ENCODE data around the gene EFEMP1. TPM values are rescaled to one million over a fixed set of nuclear protein-coding genes. Genes with fewer than 3 reads are reported as not detected.

Gene EFEMP1
- total RNA-seq, 1 donor: 1,564 TPM

DNA sequence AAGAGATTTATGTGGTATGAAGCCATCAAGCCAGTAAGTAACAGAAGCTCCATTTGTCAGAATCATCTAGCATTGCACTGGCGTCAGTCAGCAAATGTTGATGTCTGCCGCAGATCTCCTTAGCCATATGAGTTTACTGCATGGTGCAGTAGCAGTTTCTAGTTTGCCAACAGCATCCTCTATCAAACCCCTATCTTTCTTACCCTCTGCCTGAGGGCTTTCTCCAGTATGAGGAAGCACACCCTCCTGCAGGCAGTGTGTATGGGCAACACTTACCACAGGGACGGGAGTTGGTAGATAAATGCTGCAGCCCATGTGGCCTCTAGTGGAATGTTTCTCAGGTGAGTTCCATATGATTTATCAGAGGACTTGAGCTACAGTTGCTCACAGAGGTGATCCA, 63.7 kb downstream of the EFEMP1 start:
- Histone ChIP-seq H3K36me3 (ENCODE audit: insufficient read depth, low read length) (peaks cover 9% of the 10 kb centered on the region), H2AFZ (ENCODE audit: low read length) (no peak overlapping the region), H3K9me3 (ENCODE audit: low read depth, low read length) (no peaks in the 10 kb centered on the region), H3K27me3 (ENCODE audit: insufficient read depth, low read length) (no peaks in the 10 kb centered on the region), H3K27ac (ENCODE audit: low read depth, low read length) (no peak overlapping the region), H3K4me2 (ENCODE audit: insufficient read depth, low read length) (no peak overlapping the region), H3K4me1 (ENCODE audit: insufficient read depth, low read length) (peaks cover 34% of the 10 kb centered on the region), H3K4me3 (ENCODE audit: insufficient read depth, low read length) (no peak overlapping the region), H4K20me1 (ENCODE audit: insufficient read depth, low read length) (no peaks in the 10 kb centered on the region), H3K79me2 (ENCODE audit: insufficient read depth, low read length) (no peaks in the 10 kb centered on the region)
- TF ChIP-seq, protein P1, sequence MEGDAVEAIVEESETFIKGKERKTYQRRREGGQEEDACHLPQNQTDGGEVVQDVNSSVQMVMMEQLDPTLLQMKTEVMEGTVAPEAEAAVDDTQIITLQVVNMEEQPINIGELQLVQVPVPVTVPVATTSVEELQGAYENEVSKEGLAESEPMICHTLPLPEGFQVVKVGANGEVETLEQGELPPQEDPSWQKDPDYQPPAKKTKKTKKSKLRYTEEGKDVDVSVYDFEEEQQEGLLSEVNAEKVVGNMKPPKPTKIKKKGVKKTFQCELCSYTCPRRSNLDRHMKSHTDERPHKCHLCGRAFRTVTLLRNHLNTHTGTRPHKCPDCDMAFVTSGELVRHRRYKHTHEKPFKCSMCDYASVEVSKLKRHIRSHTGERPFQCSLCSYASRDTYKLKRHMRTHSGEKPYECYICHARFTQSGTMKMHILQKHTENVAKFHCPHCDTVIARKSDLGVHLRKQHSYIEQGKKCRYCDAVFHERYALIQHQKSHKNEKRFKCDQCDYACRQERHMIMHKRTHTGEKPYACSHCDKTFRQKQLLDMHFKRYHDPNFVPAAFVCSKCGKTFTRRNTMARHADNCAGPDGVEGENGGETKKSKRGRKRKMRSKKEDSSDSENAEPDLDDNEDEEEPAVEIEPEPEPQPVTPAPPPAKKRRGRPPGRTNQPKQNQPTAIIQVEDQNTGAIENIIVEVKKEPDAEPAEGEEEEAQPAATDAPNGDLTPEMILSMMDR (IDR thresholded peaks at IDR 0.05; ENCODE audit: extremely low read depth, low read depth, low read length): no peak
- DNase-seq (ENCODE audit: insufficient read length, low spot score, missing footprints): no peak

- DNase-seq (ENCODE audit: insufficient read length, low spot score, missing footprints): no peak
- no peaks in the 10 kb centered on the region for H3K27me3 ChIP-seq (ENCODE audit: insufficient read depth, low read length)
- no peaks in the 10 kb centered on the region for H3K9me3 ChIP-seq (ENCODE audit: low read depth, low read length)
- peaks cover 26% of the 10 kb centered on the region for H3K4me1 ChIP-seq (ENCODE audit: insufficient read depth, low read length)
- no peak overlapping the region for H2AFZ ChIP-seq (ENCODE audit: low read length)
- no peak overlapping the region for H3K4me3 ChIP-seq (ENCODE audit: insufficient read depth, low read length)
- H3K4me2 ChIP-seq (ENCODE audit: insufficient read depth, low read length): no peak overlapping the region
- peaks cover 7% of the 10 kb centered on the region for H3K36me3 ChIP-seq (ENCODE audit: insufficient read depth, low read length)
- peak overlapping the region; percentile 19 for H3K27ac ChIP-seq (ENCODE audit: low read depth, low read length)
- H3K79me2 ChIP-seq (ENCODE audit: insufficient read depth, low read length): no peaks in the 10 kb centered on the region
- no peaks in the 10 kb centered on the region for H4K20me1 ChIP-seq (ENCODE audit: insufficient read depth, low read length)
- TF ChIP-seq, protein P1 (IDR thresholded peaks at IDR 0.05; ENCODE audit: extremely low read depth, low read depth, low read length): no peak
Observed at GRCh38 chr2:55857766-55858165, 65.8 kb downstream of the EFEMP1 start.

- TF ChIP-seq, protein P1 (IDR thresholded peaks at IDR 0.05; ENCODE audit: extremely low read depth, low read depth, low read length): no peak
- H3K4me2 ChIP-seq (ENCODE audit: insufficient read depth, low read length): no peak overlapping the region
Observed at GRCh38 chr2:55856936-55857335, 66.6 kb downstream of the EFEMP1 start.

GRCh38 chr2:55848096-55848495, 75.5 kb downstream of the EFEMP1 start:
- no peaks in the 10 kb centered on the region for H3K9me3 ChIP-seq (ENCODE audit: low read depth, low read length)
- H3K4me1 ChIP-seq (ENCODE audit: insufficient read depth, low read length): peaks cover 11% of the 10 kb centered on the region
- H3K79me2 ChIP-seq (ENCODE audit: insufficient read depth, low read length): no peaks in the 10 kb centered on the region
- TF ChIP-seq, protein P1 (IDR thresholded peaks at IDR 0.05; ENCODE audit: extremely low read depth, low read depth, low read length): no peak
- H4K20me1 ChIP-seq (ENCODE audit: insufficient read depth, low read length): no peaks in the 10 kb centered on the region
- no peak overlapping the region for H3K27ac ChIP-seq (ENCODE audit: low read depth, low read length)
- no peaks in the 10 kb centered on the region for H3K36me3 ChIP-seq (ENCODE audit: insufficient read depth, low read length)
- no peak overlapping the region for H2AFZ ChIP-seq (ENCODE audit: low read length)
- no peak overlapping the region for H3K4me2 ChIP-seq (ENCODE audit: insufficient read depth, low read length)
- H3K27me3 ChIP-seq (ENCODE audit: insufficient read depth, low read length): no peaks in the 10 kb centered on the region
- no peak overlapping the region for H3K4me3 ChIP-seq (ENCODE audit: insufficient read depth, low read length)
- no peak for DNase-seq (ENCODE audit: insufficient read length, low spot score, missing footprints)

More at GRCh38 chr2:55856936-55857335, 66.6 kb downstream of the EFEMP1 start:
- Histone ChIP-seq H3K4me1 (ENCODE audit: insufficient read depth, low read length) (peaks cover 23% of the 10 kb centered on the region), H3K79me2 (ENCODE audit: insufficient read depth, low read length) (no peaks in the 10 kb centered on the region), H3K9me3 (ENCODE audit: low read depth, low read length) (no peaks in the 10 kb centered on the region), H4K20me1 (ENCODE audit: insufficient read depth, low read length) (no peaks in the 10 kb centered on the region), H3K36me3 (ENCODE audit: insufficient read depth, low read length) (peaks cover 7% of the 10 kb centered on the region), H3K27me3 (ENCODE audit: insufficient read depth, low read length) (no peaks in the 10 kb centered on the region), H3K27ac (ENCODE audit: low read depth, low read length) (peak overlapping the region; percentile 9), H3K4me3 (ENCODE audit: insufficient read depth, low read length) (no peak overlapping the region), H2AFZ (ENCODE audit: low read length) (no peak overlapping the region)
- no peak for DNase-seq (ENCODE audit: insufficient read length, low spot score, missing footprints)
